Mesothelial cell of epicardium (in vitro differentiated cells): ENCODE results near the gene SIK2. TPM values are rescaled to one million over a fixed set of nuclear protein-coding genes. Genes with fewer than 3 reads are reported as not detected.
A peak's percentile ranks its signal among the peaks of the same experiment; 100 is the strongest.

Experiments used
- DNase-seq, 2 experiments: peaks; one replicate each; pipeline ENCODE4 v3.0.0; 2021; ENCODE audit warnings: low spot score in 2 of 2; ENCODE audit not compliant: unreplicated experiment in 2 of 2
- H3K27ac Mint-ChIP-seq: 2 replicates; pipeline ENCODE4 v1.8.0; 2021; ENCODE audit warnings: mixed read lengths
- H3K27me3 Mint-ChIP-seq: 2 replicates; pipeline ENCODE4 v1.8.0; 2021; ENCODE audit warnings: low read depth, mixed read lengths
- H3K36me3 Mint-ChIP-seq: 2 replicates; pipeline ENCODE4 v1.8.0; 2021; ENCODE audit warnings: mixed read lengths
- H3K4me1 Mint-ChIP-seq: 2 replicates; pipeline ENCODE4 v1.8.0; 2021; ENCODE audit warnings: mixed read lengths
- H3K4me3 Mint-ChIP-seq: 2 replicates; pipeline ENCODE4 v1.8.0; 2021; ENCODE audit warnings: mild to moderate bottlenecking, moderate library complexity, mixed read lengths
- H3K9me3 Mint-ChIP-seq: 2 replicates; pipeline ENCODE4 v1.8.0; 2021; ENCODE audit warnings: mixed read lengths
- total RNA-seq: library from RNA; stranded (reverse); gene quantifications from 3 replicates; pipeline ENCODE4 v1.2.1, GENCODE V29; 2021
- TF ChIP-seq, protein P1 (sequence below): fragments of 200-600 bp; sonication (generic); IDR thresholded peaks from one replicate; pipeline ENCODE4 v1.5.0; 2021; ENCODE audit warnings: antibody characterized with exemption; ENCODE audit not compliant: unreplicated experiment

The SIK2 gene
- total RNA-seq, 1 donor from 2014 or later: 17.1 TPM

DNA sequence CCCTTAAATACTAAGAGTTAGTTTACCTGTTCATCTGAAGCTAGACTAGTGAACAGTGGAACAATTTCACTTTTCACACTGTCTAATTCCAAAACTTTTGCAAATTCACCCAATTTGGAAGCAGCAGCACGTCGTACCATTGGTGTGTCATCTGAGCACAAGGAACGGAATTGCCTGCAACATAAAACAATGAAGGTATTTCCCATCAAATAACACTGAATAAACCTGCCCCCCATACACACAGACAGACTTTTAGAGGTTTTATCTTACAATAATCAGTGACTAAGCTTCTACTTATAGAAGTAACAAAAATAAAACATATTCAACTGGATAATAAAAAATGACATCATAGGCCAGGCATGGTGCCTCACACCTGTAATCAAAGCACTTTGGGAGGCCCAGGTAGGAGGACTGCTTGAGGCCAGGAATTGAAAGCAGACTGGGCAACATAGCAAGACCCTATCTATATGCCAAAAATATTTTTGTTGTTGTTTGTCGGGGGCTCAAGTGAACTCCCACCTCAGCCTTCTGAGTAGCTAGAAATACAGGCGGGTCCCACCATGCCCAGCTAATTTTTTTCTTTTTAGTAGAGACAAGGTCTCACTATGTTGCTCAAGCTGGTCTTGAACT is 157.6 kb downstream of the SIK2 start:
- no peaks in the 10 kb centered on the region for H3K27me3 Mint-ChIP-seq
- H3K27ac Mint-ChIP-seq: no peak overlapping the region
- TF ChIP-seq, protein P1, sequence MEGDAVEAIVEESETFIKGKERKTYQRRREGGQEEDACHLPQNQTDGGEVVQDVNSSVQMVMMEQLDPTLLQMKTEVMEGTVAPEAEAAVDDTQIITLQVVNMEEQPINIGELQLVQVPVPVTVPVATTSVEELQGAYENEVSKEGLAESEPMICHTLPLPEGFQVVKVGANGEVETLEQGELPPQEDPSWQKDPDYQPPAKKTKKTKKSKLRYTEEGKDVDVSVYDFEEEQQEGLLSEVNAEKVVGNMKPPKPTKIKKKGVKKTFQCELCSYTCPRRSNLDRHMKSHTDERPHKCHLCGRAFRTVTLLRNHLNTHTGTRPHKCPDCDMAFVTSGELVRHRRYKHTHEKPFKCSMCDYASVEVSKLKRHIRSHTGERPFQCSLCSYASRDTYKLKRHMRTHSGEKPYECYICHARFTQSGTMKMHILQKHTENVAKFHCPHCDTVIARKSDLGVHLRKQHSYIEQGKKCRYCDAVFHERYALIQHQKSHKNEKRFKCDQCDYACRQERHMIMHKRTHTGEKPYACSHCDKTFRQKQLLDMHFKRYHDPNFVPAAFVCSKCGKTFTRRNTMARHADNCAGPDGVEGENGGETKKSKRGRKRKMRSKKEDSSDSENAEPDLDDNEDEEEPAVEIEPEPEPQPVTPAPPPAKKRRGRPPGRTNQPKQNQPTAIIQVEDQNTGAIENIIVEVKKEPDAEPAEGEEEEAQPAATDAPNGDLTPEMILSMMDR: no peak
- H3K36me3 Mint-ChIP-seq: peaks cover 48% of the 10 kb centered on the region
- no peak for DNase-seq
- no peak overlapping the region for H3K4me3 Mint-ChIP-seq
- H3K4me1 Mint-ChIP-seq: peaks cover 9% of the 10 kb centered on the region
- H3K9me3 Mint-ChIP-seq: no peaks in the 10 kb centered on the region

DNA sequence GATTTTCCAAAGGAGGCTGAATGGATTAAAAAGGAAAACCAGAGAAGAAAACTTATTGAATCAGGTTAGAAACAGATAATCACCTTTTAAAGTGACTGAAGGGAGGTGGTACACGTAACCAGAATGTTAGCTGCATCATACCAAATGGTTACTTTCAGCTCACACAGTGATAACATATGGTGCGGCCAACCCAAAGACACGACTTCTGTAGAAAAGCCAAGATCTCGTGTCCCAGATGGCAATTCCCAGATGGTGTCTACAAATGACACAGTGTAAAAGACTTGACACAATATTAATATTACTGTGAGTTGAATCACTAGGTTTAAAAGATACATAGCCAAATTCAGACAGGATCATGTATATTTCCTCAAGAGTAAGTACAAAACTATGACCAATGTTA is 158.8 kb downstream of the SIK2 start:
- TF ChIP-seq, protein P1: no peak
- Mint-ChIP-seq H3K4me1 (peaks cover 14% of the 10 kb centered on the region), H3K27ac (no peak overlapping the region), H3K36me3 (peaks cover 44% of the 10 kb centered on the region), H3K9me3 (no peaks in the 10 kb centered on the region), H3K4me3 (no peak overlapping the region), H3K27me3 (no peaks in the 10 kb centered on the region)
- DNase-seq: no peak

DNA sequence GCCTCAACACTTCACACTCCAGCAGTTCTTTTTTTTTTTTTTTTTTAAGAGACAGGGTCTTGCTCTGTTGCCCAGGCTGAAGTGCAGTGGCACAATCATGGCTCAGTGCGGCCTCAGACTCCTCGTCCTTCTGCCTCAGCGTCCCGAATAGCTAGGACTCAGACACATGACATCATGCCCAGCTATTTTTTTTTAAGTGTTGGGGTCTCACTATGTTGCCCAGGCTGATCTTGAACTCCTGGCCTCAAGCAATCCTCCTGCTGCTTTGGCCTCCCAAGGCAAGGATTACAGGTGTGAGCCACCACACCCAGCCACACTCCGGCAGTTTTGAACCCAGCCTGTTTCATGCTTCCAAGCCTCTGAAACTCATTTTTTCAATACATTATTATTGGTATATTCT is 160.3 kb downstream of the SIK2 start:
- no peak for DNase-seq
- H3K27me3 Mint-ChIP-seq: no peaks in the 10 kb centered on the region
- H3K27ac Mint-ChIP-seq: no peak overlapping the region
- peaks cover 40% of the 10 kb centered on the region for H3K36me3 Mint-ChIP-seq
- TF ChIP-seq, protein P1: no peak
- H3K4me3 Mint-ChIP-seq: no peak overlapping the region
- H3K9me3 Mint-ChIP-seq: no peaks in the 10 kb centered on the region
- peaks cover 20% of the 10 kb centered on the region for H3K4me1 Mint-ChIP-seq

DNA sequence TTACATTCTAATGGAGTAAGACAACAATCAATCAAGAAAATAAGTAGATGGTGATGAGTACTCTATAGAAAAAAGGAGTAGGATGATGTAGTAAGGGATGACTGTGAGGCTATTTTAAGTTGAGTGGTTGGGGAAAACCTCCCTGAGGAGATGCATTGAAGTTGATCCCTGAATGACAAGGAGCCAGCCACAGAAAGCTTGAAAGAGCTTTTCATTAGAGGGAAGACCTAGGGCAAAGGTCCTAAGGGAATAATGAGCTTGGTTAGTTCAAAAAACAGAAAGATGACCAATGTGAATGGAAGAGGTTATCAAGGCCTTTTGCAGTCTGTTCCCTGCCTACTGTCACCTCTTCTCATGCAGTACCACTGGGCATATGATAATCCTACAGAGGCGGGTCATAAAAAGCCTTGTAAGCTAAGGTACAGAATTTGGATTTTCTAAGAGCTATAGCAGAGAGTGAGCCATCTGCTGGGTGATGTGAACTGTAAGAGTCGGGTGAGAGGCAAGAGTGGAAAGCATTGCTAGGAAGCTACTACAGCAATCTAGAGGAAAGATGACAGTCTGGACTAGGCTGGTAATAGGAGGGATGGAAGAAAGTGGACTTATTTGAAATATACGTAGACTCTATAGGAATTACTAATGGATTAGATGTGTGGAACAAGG is 160.9 kb downstream of the SIK2 start:
- Mint-ChIP-seq H3K4me1 (peaks cover 20% of the 10 kb centered on the region), H3K36me3 (peaks cover 37% of the 10 kb centered on the region), H3K9me3 (no peaks in the 10 kb centered on the region), H3K27me3 (no peaks in the 10 kb centered on the region), H3K4me3 (no peak overlapping the region), H3K27ac (no peak overlapping the region)
- DNase-seq: no peak
- TF ChIP-seq, protein P1: no peak

DNA sequence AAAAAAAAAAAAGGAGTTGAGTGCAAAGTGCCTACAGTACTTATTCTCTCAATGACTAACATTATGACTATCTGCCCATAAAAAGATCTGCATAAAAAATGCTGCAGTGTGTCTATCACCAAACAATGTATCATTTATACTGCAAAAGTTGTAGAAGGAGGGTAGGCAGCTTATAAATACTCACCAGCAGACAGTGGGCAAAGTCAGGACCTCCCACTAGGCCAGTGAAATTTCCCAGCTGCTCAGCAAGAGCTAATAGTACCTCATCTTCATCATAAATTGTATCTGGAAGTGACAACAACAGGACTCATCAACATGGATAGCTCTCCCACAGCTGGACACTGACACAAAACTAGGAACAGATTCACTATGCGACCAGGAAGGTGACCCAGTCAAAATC is 162.4 kb downstream of the SIK2 start:
- Mint-ChIP-seq H3K36me3 (peaks cover 26% of the 10 kb centered on the region), H3K27ac (no peak overlapping the region), H3K27me3 (no peaks in the 10 kb centered on the region), H3K4me1 (peaks cover 20% of the 10 kb centered on the region), H3K9me3 (no peaks in the 10 kb centered on the region), H3K4me3 (peak overlapping the region; percentile 100)
- TF ChIP-seq, protein P1: no peak
- DNase-seq: no peak
